NCI-H1436 treated with DMSO at 0.1 percent for 48 hours (cell line): Measurements from ENCODE around the gene LZTR1.

Source experiments
- DNase-seq: peaks from one replicate; lab custom pipeline; 2025; lab: John Stamatoyannopoulos, UW

Gene LZTR1

GRCh38 chr22:21015466-21016006, 33.4 kb downstream of the LZTR1 start:
- DNase-seq: no peak

- DNase-seq: no peak
Observed at GRCh38 chr22:21016644-21017420, 34.7 kb downstream of the LZTR1 start.

- DNase-seq: no peak
Observed at GRCh38 chr22:21018314-21018713, 36.2 kb downstream of the LZTR1 start.

GRCh38 chr22:21020802-21021429, 38.8 kb downstream of the LZTR1 start:
- DNase-seq: no peak

GRCh38 chr22:21022507-21022906, 40.4 kb downstream of the LZTR1 start:
- no peak for DNase-seq

- no peak for DNase-seq
Observed at GRCh38 chr22:21022955-21023614, 41.0 kb downstream of the LZTR1 start.

GRCh38 chr22:21025266-21025665, 43.2 kb downstream of the LZTR1 start:
- DNase-seq: no peak

GRCh38 chr22:21025763-21026755, 44.0 kb downstream of the LZTR1 start:
- no peak for DNase-seq

- DNase-seq: no peak
Observed at GRCh38 chr22:21026783-21027692, 44.9 kb downstream of the LZTR1 start.

GRCh38 chr22:21028277-21029251, 46.5 kb downstream of the LZTR1 start:
- no peak for DNase-seq

- no peak for DNase-seq
Observed at GRCh38 chr22:21029486-21030025, 47.5 kb downstream of the LZTR1 start.

GRCh38 chr22:21030032-21030431, 47.9 kb downstream of the LZTR1 start:
- no peak for DNase-seq

GRCh38 chr22:21030621-21031544, 48.8 kb downstream of the LZTR1 start:
- no peak for DNase-seq

- no peak for DNase-seq
Observed at GRCh38 chr22:21031545-21032036, 49.5 kb downstream of the LZTR1 start.

GRCh38 chr22:21032037-21032867, 50.2 kb downstream of the LZTR1 start, which contains the start of gene SLC7A4:
Gene SLC7A4 (minus strand): TSS chr22:21032561. CDS start chr22:21031812, 749 bp downstream.
- no peak for DNase-seq

- no peak for DNase-seq
Observed at GRCh38 chr22:21032868-21033688, 51.0 kb downstream of the LZTR1 start.
